PFSK-1 (cell line): ENCODE data around the gene TREML2.

Source experiments
- POLR2AphosphoS5 ChIP-seq: IDR thresholded peaks from 2 replicates; pipeline ENCODE4 v1.6.1; 2012; ENCODE audit warnings: low read depth, mild to moderate bottlenecking, control low read depth, low read length, moderate library complexity
- SIN3A ChIP-seq: IDR thresholded peaks from 2 replicates; pipeline ENCODE4 v1.6.1; 2012; ENCODE audit warnings: mild to moderate bottlenecking, low read length, moderate library complexity, borderline replicate concordance; ENCODE audit not compliant: insufficient read depth

DNA sequence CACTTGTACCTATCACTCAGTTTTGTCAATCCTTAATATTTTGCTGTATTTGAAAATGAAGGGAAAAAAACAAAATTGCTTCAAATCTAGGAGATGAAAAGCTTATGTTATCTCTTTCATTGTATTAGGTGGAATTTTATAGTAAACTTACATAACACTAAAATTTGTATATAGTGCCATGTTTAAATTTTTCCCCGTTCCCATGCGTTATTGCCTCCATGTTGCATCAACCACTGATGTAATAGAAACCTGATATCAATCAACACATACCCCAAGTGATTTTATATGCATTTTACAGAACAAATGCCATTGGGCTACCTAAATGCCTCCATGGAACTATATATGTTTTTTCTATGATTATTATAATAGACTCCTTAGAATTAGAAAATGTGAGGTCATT is 23.3 kb downstream of the TREML2 start:
- TF ChIP-seq SIN3A (no peak), POLR2AphosphoS5 (no peak)
